GM12875 (cell line): ENCODE data around the gene PGLYRP1.

Source experiments
- H3K4me3 ChIP-seq: one replicate; pipeline ENCODE4 v1.5.1; 2011; ENCODE audit warnings: low read depth, low read length, control low read depth
- CTCF ChIP-seq: IDR thresholded peaks from 2 replicates; pipeline ENCODE4 v1.5.1; 2011; ENCODE audit warnings: low read depth, mild to moderate bottlenecking, control low read depth, inconsistent platforms, low read length, moderate library complexity, borderline replicate concordance; ENCODE audit not compliant: insufficient read depth

PGLYRP1 gene

DNA sequence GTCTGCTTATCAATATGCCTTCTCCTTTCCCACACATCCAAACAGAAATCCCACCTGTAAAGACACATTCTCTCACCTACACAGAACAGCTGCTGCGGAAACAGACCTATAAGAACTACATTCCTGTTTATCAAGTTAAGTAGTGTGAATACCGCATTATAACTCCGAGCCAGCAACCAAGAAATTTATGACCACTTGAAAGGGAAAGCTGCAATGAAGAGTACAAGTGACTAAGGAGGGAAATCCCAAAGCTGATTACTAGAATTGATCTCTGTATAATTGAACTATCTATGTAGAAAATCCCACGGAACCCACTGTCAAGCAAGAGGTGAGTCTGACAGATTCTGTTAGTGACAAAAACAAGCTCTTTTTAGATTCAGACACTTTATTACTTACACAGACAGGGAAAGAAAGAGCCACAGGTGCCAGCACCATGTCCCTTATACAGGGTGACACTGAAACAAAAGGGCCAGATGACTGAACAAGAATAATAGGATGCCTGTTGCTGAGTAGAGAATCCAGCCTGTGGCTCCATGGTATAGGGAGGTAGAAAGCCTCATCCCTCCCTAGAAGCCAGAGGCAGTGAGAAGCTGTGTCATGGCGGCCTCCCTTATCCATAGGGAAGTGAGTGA lies 19.5 kb upstream of the PGLYRP1 start:
- H3K4me3 ChIP-seq, result no peak overlapping the region
- TF ChIP-seq CTCF, result no peak

GRCh38 chr19:46040952-46041500 lies 18.2 kb upstream of the PGLYRP1 start, which contains the start of gene IGFL4:
Gene IGFL4, minus strand, starts transcription at chr19:46041002. Its CDS starts 40 bp downstream, at chr19:46040962.
- TF ChIP-seq CTCF, result no peak
- no peak within 1 kb of the TSS for H3K4me3 ChIP-seq

GRCh38 chr19:46040125-46040524 lies 17.3 kb upstream of the PGLYRP1 start:
- no peak overlapping the region for H3K4me3 ChIP-seq
- TF ChIP-seq CTCF, result no peak

- H3K4me3 ChIP-seq, result no peak overlapping the region
- TF ChIP-seq CTCF, result no peak
Observed at GRCh38 chr19:46036744-46037128, 13.9 kb upstream of the PGLYRP1 start.

- no peak for TF ChIP-seq CTCF
- H3K4me3 ChIP-seq, result no peak overlapping the region
Observed at GRCh38 chr19:46035986-46036743, 13.3 kb upstream of the PGLYRP1 start.

DNA sequence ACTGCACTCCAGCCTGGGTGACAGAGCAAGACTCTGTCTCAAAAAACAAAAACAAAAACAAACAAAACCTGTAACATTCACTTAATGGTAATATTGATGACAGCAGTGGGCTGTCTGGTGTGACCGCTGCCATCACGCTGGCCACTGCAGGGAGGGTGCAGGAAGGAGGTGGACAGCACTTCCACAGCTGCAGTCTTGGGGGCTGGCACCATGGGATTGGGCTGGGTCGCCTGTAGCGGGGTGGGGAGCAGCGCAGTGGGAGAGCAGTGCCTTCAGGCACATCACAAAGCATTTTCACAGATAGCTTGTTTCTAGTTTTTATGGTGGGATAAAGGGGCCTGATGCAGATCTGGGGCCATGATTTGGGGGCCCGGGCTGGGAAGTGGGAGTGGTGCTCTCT lies 12.7 kb upstream of the PGLYRP1 start:
- no peak for TF ChIP-seq CTCF

More for the DNA sequence above, 12.7 kb upstream of the PGLYRP1 start:
- no peak overlapping the region for H3K4me3 ChIP-seq
